ENCODE measurements around the gene PRUNE2.
"Not testable (repeated sequence)": the region's sequence is repeated elsewhere in the genome, so short reads cannot be mapped to it uniquely, and the experiment has no call there.

The PRUNE2 gene

GRCh38 chr9:76905791-76906646 is at the start of gene PRUNE2:
Gene PRUNE2, minus strand, starts transcription at chr9:76906114. Its CDS starts 151 bp downstream, at chr9:76905963.
- no peak for DNase-seq

- not testable (repeated sequence) for DNase-seq
Observed at GRCh38 chr9:76955406-76955805, 49.5 kb upstream of the PRUNE2 start.

- DNase-seq = no peak
Observed at GRCh38 chr9:76949865-76950264, 44.0 kb upstream of the PRUNE2 start.

- DNase-seq = no peak
Observed at GRCh38 chr9:76944011-76944410, 38.1 kb upstream of the PRUNE2 start.

GRCh38 chr9:76943054-76943453 is 37.1 kb upstream of the PRUNE2 start:
- no peak for DNase-seq

GRCh38 chr9:76932757-76933156 is 26.8 kb upstream of the PRUNE2 start:
- no peak for DNase-seq

GRCh38 chr9:76932265-76932664 is 26.4 kb upstream of the PRUNE2 start:
- no peak for DNase-seq

GRCh38 chr9:76927540-76928240 is 21.8 kb upstream of the PRUNE2 start:
- no peak for DNase-seq

GRCh38 chr9:76926846-76927245 is 20.9 kb upstream of the PRUNE2 start:
- no peak for DNase-seq

- no peak for DNase-seq
Observed at GRCh38 chr9:76926324-76926741, 20.4 kb upstream of the PRUNE2 start.

GRCh38 chr9:76921165-76921564 is 15.3 kb upstream of the PRUNE2 start:
- no peak for DNase-seq

- no peak for DNase-seq
Observed at GRCh38 chr9:76917299-76917698, 11.4 kb upstream of the PRUNE2 start.

GRCh38 chr9:76916231-76916630 is 10.3 kb upstream of the PRUNE2 start:
- DNase-seq = no peak

GRCh38 chr9:76913467-76913866 is 7.6 kb upstream of the PRUNE2 start:
- DNase-seq = no peak

GRCh38 chr9:76912636-76913275 is 6.8 kb upstream of the PRUNE2 start:
- DNase-seq = no peak

GRCh38 chr9:76911971-76912370 is 6.1 kb upstream of the PRUNE2 start:
- DNase-seq = no peak

- DNase-seq = no peak
Observed at GRCh38 chr9:76910861-76911260, 4.9 kb upstream of the PRUNE2 start.

- no peak for DNase-seq
Observed at GRCh38 chr9:76906647-76906975, 697 bp upstream of the PRUNE2 start.

- DNase-seq = no peak
Observed at GRCh38 chr9:76904661-76905457, 1.1 kb downstream of the PRUNE2 start.

GRCh38 chr9:76902395-76902794 is 3.5 kb downstream of the PRUNE2 start:
- no peak for DNase-seq

GRCh38 chr9:76901801-76902200 is 4.1 kb downstream of the PRUNE2 start:
- no peak for DNase-seq

GRCh38 chr9:76900884-76901440 is 5.0 kb downstream of the PRUNE2 start:
- no peak for DNase-seq

- no peak for DNase-seq
Observed at GRCh38 chr9:76898786-76899185, 7.1 kb downstream of the PRUNE2 start.

Data from activated effector memory CD4-positive, alpha-beta T cell treated with anti-CD3 and anti-CD28 coated beads, Interleukin-2, amount 50 U/mL, for 16 hours (primary cell).